ENCODE results near the gene MTURN.

The MTURN gene

DNA sequence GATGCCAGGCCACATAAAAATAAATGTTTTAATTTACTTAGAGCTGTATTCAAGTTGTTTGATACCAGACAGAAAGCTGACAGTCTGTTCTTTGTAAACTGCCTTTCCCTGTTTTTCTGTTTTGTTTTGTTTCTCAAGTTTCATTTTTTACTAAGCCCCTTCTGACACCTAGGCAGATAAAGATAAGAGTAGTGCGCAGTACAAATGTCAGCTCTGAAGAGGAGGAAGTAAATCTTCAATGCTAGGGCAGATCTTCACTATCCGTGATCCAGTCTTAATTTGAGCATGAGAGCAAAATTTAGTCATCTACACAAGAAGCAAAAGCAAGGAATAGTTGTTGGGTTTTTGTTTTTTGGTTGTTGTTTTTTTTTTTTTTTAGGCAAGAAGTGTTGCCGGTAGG lies 27.3 kb downstream of the MTURN start:
- no peak for DNase-seq (ENCODE audit: low read depth)

DNA sequence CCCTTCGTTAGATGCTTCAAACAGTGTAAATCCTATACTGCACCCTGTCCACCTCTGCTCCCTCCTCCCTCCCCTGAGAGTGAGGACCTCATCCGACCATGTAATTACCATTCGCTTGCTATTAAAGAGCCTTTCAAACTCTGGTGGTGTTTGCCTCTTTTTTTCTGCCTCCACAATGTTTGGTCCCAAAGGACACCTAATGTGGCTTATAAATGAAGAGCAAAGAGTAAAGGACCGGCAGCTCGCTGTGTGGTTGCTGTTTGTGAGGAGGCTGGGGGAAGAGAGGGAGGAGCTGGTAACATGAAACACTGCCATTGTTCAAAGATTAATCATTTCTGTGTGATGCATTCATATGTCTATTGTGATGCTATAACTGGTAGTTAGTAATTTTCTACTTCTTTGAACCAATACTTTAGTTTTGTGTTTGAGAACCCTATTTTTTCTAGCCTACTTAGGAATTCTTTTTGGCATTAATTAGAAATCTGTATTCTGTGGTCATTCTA lies 27.9 kb downstream of the MTURN start:
- DNase-seq (ENCODE audit: low read depth): peak; percentile 72

- no peak for DNase-seq (ENCODE audit: low read depth)
Measured at GRCh38 chr7:30163231-30163894, 28.6 kb downstream of the MTURN start.

GRCh38 chr7:30164567-30164966 lies 29.8 kb downstream of the MTURN start:
- peak; percentile 60 for DNase-seq (ENCODE audit: low read depth)

GRCh38 chr7:30165590-30165989 lies 30.8 kb downstream of the MTURN start:
- DNase-seq (ENCODE audit: low read depth): no peak

DNA sequence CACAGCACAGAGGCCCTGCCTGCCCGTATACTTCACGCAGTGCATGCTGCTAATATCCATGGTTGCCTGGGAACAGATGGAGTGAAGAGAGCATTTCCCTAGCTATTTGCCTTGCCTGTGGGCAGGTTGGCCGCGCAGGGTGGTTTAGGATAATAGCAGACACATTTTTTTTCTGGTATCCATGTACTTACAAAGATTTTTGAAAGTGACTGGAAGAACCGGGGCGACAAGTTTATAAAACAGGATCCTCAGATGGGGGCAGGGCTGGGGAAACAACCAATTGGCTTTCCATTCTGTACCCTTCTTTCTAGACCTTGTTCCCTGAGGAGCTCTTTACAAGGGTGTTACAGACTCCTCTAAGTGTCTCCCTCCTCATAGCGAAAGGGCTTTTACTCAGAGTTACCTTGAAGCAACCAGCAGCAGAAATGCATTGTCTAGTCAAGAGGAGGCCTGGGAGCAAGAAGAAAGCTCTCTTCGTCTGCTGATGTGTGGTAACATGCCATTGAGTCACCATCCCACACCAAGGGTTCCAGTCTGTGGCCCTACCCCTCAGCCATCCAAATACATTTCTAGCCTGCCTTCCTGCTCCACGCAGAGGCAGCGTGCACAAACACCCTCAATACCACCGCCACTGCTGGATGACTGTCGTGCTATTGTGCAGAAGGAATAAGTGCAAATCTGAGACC lies 31.5 kb downstream of the MTURN start:
- no peak for DNase-seq (ENCODE audit: low read depth)

GRCh38 chr7:30166841-30167235 lies 32.1 kb downstream of the MTURN start:
- no peak for DNase-seq (ENCODE audit: low read depth)

DNA sequence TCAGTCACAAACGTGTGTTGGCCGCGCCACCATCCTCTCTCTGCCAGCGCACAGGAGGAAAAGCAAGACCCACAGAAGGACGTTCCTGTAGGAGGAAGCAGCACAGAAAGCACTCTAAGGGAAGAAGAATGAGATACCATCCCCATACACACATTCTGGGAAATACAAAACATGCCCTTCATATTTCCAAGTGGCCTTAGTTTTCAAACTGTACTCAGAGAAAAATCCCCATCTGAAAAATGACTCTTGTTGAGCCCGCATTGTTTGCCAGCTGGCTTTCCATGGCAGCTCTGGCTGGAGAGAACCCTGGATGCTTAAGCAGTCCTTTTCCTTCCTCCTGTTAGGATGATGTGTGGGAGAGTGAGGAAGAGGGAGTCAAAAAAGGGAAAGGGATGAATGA lies 33.1 kb downstream of the MTURN start:
- DNase-seq (ENCODE audit: low read depth): no peak

DNA sequence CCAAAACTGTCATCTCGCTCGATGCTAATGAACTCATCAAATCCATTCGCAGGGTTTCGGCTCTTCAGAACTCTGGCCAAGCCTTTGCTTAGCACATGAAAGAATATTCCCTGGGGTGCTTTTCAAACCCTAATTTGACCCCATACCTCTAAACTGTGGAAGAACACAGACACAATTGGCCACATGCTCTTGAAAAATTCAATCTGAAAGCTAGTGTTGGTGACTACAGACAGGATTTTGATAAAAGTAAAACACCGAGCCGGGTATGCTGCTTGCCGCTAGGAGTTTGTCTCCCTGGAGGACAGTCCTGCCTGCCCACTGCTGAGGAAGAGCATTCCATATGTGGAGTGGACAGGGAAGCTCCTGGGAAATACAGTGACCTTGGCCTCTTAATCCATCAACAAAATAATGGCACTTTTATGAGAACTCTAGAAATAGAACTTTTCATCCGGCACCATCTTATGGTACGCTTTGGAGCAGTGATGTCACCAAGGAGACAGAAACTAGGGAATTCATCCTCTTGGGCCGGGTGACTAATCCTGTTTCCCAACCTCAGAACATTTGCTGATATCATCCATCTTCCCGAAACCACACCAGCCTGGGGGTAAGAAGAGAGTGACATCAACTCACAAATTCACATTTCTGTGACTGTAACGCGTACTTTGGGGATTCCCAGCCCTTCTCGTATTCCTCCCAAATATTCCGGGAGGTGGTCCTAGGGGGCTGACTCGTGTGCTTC lies 34.2 kb downstream of the MTURN start:
- DNase-seq (ENCODE audit: low read depth): peak; percentile 90

DNA sequence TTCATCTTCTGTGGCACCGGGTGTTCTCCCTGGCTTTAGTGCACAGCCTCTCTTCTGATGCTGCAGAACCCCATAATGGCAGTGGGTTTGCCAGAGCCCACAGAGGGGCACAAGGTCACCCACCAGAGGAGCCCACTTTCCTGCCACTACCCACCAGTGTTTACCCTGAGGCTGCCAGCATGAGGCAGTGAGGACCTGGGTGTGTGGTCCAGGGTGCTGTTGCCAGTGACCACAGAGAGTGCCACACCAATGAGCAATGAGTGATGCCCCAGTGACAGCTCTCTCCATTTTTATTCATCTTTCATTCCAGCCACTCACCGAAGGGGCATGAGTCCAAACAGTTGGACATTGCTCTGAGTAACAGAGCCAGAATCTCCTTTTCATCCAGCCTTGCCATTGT lies 34.8 kb downstream of the MTURN start:
- DNase-seq (ENCODE audit: low read depth): no peak

DNA sequence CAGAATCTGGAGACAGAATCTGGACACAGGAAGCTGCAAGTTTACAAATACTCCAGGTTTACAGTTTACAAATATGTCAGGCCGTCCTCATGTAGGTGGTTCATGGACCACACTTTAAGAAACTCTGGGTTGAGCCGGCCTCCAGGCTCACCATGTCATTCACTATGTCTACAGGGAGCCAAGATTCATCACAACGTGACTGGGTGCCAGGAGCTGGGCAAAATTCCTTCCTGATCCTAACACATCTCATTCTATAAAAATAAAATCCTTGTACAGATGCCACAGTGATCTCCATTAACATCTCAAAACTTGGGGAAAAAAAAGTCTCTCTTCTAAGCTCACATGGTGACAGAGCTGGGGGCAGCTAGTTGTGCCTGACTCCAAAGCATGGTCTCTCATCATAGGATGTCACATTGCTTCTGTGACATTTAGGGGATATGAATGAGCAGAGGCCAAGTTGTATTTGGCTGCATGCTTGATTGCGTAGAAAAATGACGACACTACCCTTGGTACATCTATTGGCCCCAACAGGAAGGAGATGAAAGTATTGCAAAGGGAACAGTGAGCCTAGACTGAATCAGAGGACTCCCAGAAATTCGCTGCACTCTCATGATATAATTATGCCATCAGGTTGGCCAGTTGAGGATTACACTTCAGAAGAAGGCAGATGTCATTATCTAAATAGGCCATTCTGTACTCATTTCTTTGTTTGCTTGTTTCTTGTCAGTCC lies 35.9 kb downstream of the MTURN start:
- DNase-seq (ENCODE audit: low read depth): peak; percentile 32

- DNase-seq (ENCODE audit: low read depth): no peak
Measured at GRCh38 chr7:30171766-30172447, 37.1 kb downstream of the MTURN start.

DNA sequence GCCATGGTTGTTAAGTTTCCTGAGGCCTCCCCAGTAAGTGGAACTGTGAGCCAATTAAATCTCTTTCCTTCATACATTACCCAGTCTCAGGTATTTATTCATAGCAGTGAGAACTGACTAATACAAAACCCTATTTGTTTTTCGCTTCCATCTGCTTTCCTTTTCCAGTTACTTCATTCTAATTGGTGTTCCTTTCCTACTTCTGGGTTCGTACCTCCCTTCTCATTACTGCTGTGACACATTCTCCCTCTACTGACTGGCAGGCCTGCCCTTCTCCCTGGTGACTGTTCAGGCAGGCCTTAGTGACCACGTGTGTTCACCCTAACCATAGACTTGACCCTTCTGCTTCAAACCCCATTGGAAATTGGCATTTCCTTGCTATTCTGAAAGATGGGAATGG lies 37.7 kb downstream of the MTURN start:
- DNase-seq (ENCODE audit: low read depth): no peak

GRCh38 chr7:30173058-30173897 lies 38.5 kb downstream of the MTURN start:
- peak; percentile 99 for DNase-seq (ENCODE audit: low read depth)

- DNase-seq (ENCODE audit: low read depth): no peak
Measured at GRCh38 chr7:30175180-30175579, 40.4 kb downstream of the MTURN start.

DNA sequence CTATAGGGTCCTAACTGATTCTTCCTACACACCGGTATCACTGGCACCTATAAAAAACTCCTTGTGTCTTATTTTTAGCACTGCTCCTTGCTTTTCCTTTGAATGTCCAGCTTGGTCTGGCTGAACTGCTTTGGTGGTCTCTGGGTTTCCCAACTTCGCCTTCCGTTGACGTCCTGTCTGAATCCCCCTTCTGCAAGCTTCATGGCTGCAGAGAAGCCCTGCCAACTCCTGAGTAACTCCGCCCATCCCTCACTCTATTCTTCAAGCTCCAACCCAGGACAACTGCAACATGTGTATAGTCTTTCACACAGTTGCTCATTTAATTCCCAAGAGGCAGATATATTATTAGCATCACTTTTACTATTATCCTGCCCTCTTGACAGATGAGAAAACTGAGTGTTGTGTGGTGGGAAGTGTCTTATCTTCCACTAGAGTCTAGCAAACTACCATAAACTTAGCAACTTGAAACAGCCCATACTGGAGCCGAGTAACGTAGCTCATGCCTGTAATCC lies 40.9 kb downstream of the MTURN start:
- no peak for DNase-seq (ENCODE audit: low read depth)

GRCh38 chr7:30176463-30177109 lies 41.8 kb downstream of the MTURN start:
- DNase-seq (ENCODE audit: low read depth): no peak

GRCh38 chr7:30177186-30177585 lies 42.4 kb downstream of the MTURN start:
- no peak for DNase-seq (ENCODE audit: low read depth)

DNA sequence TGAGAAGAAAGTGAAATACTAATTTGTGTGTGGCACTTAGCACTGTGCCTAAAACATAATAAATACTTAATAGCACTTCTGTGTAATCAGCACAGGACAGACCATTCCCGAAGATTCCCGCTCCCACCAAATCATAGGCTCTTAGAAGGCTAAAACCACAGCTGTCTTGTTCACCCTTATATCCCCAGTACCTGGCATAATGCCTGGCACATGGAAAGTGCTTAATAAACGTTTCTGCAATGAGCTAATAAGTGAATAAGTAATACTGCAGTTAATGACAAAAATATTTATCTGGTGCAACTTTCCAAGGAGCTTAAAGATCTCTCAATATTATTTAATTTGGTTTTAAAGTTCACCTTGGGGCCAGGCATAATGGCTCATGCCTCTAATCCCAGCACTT lies 43.2 kb downstream of the MTURN start:
- no peak for DNase-seq (ENCODE audit: low read depth)

Data from fibroblast of gingiva (primary cell).